Measurements from ENCODE around the gene TNFSF11.

- no peak for TF ChIP-seq CTCF (conservative IDR thresholded peaks at IDR 0.05 in 1 of 2, IDR thresholded peaks at IDR 0.05 in 1 of 2; ENCODE audit: low read depth in 1 of 2, low read length in 2 of 2)
- TF ChIP-seq EZH2 (IDR thresholded peaks at IDR 0.05; ENCODE audit: low read length, missing control alignments): no peak
These were observed 34.3 kb upstream of the TNFSF11 start for GRCh38 chr13:42539670-42540069.
